ELR (cell line): ENCODE measurements around the gene XPO6.

ENCODE experiments used
- DNase-seq: peaks from one replicate; pipeline ENCODE4 v3.0.0-alpha.2; 2015; ENCODE audit warnings: low read depth

The XPO6 gene

DNA sequence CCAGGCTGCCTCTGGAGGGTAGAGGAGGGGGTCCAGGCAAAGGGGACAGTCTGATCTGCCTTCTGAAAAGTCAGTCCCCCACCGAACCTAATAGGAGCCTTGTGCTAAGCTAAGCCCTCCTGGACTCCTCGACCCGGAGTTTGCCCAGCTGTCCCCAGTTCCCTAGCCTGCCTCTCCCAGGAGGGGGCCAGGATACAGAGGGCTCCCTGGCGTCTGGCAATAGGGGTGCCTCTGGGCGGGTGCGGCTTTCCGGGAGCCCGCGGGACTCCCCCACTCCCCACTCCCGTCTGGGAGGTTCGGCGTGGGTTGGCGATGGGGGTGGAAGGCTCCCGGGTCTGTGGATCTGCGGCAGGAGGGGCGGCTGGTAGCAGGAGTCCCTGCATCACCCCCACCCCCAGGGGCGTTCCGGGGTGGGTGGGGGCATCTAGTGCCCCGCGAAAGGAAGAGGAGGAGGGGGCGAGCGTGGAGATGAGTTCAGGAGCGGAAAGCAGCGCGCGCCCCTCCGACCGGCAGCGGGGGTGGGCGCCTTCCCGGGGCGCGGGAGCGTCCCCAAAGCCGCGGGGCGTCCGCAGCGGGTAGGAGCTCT, 149.4 kb downstream of the XPO6 start:
- no peak for DNase-seq

DNA sequence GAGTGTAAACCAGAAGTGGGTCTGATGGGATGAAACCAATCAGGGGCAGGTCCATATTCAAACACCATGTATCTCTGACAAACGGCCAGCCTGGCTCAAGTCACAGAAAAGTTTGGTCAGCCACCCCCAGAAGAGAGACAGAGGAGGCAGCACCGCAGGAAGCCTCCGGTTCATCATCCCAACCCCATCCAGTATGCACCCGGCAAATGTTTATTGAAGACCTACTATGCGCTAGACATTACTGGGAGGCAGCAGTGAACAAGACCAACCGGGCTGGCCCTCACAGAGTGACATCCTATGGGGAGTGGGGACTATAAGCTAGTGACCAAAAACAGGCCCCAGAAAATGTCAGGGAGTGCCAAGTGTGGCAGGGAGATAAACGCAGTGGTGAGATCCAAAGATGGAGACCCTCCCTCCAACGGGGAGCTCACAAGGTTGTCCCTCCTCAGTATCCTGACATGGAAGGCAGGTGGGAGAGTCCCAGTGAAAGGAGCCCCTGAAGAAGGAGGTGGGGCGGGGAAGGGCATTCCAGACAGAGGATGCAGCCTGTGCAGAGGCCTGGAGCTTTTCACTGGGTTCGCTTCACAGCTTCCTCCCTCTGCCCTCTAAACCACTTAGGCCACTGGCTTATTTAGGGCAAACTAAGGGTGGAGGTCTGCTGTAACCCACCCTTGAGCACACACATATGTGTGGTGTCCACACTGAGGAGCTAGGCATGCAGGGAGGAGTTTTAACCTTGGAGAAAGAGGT, 150.2 kb downstream of the XPO6 start:
- no peak for DNase-seq

DNA sequence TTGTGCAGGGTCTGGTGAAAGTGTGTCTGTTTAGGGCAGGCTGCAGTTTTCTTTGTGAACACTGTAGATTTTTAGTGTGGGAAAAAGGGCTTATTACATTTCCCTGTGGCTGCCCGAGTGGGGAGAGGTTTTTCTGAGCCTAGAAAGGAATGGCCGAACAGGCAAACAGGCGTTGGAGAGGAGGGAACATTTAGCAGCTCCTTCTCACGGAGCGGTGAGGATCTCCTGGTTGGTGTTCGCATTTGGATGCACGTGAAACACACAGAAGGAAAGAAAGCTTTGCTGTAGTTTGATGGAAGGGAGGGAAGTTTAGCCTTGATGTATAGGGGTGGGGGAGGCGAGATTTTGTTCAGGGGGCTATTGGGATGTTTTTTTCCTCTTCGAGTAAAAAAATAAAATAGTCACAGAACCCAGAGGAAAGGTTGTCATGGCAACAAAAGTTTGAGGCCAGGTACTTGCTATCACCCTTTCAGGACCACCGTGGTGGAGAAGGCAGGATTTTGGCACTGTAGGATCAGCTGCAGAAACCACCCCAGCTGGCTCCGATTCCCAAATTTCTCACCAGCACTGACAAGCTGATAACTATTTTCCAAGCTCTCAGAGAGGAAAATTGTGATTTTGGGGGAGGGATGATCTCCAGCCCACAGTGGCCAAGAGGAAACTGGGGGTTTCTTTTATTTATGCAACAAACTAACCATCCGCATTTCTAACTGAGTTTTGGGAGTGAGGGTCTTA, 151.8 kb downstream of the XPO6 start:
- no peak for DNase-seq

DNA sequence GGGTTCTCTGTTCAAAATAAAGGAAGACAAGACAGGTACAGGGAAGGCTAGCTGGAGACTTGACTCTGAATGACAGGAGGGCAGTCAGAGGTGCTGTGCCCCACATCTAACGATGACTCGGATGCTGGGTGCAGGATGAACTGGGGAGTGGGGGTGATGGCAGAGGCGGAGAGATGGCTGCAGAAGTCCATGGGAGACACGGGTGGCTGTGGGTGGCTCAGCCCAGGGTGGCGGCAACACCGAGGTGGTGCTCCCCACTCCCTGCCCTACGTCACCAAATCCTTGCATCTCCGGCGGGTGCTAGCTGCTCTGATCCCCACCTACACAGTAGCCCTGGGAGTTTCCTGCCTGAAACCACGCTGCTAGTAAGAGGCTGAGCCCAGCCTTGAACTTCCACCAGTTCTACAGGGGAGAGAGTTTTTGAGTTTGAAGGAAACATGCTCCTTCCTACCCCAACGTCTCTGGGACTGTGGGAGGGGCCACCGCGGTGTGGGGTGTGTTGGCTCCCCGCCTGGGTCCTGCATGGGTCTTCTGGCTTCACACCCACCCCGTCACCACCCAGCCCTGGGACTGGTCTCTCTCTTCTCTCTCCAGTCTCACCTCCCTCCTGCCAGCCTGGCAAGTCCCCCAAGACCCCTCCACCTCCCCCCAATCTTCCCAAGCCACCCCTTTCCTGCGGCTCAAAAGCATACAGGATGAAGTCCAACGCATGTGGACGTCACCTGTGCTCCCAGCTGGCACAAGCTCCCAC, 152.8 kb downstream of the XPO6 start:
- DNase-seq: no peak

DNA sequence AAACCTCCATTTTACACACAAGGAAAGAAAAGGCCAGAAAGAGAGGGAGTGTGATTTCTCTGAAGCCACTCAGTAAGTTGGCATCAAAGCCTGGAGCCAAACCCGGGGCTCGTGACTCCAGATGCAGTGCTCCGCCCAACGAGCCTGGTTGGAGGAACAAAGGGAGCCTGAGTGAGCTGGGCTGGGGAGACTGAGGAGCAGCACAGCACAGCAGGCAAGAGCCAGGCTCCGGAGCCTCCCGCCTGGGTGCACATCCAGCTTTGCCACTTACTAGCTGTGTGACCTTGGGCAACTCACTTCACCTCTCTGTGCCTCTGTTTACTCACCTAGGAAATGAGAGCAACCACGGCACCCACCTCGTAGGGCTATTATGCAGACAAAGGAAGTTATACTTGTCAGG, 153.8 kb downstream of the XPO6 start:
- no peak for DNase-seq

DNA sequence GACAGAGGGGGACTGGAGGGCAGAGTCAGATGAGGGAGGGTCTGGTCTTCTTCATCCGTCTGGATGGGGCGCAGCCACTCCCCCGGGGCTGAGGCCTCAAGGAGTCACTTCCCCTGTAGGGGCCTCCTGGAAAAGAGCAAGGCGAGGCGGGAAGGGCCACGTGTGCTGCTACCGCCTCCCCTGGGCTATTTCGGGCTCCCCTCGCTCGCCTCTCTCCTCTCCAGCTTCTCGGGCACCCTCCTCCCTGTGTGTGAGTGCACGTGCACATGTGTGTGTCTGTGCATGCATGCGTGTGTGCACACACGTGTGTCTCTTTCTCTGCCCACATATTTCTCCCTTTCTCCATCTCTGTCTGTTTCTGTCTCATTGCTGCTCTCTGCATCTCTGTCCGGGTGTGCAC, 158.3 kb downstream of the XPO6 start:
- DNase-seq: no peak

DNA sequence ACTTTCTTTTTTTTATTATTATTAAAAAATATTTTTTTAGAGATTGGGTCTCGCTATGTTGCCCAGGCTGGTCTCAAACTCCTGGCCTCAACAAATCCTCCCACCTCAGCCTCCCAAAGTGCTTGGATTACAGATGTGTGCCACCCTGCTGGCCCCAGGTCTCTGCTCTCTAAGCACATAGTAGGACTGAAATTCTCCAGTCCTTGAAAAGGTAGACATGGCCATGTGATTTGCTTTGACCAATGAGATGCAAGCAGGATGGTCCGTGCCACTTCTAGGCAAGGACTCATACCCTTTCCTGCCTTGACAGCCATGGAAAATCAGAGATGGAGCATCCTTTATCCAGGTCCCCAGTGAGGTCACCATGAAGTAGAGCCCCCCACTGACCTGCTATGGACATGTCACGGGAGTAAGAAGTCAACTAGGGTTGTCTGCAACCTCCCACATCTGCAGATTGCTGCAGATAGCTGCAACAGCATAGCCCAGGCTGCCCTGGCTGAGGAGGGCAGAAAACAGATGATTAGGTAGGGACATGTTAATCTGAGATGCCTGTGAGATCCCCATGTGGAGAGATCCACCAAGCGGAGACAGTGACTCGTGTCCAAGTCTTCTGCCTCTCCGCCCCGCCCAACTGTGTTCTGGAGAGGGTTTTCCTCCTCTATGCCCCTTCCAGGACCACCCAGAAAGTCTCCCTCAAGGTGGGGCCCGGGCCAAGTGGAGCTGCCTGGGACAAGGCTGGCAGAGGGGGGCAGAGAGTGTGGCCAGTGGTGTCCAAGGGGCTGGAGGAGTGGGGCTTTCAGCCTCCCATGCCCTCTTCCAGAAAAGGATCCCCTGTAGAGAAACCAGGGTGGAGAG, 159.3 kb downstream of the XPO6 start:
- DNase-seq: no peak

DNA sequence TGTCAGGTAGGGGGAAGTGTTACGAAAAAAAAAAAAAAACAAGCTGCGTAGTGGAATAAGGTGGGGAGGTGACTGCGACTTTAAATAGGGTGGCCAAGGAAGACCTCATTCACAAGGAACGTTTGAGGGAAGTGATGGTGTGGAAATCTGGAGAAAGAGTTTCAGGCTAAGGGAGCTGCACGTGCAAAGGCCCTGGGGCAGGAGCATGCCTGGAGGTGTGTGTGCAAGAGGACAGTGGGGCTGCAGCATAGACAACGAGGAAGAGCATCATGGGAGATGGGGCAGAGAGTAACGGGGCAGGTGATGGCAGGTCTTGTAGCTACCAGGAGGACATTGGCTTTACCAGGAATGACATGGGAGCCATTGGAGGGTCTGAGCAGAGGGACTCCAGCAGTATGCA, 160.3 kb downstream of the XPO6 start:
- DNase-seq: no peak
